GM23338 (cell line): ENCODE results near the gene SRP54. TPM values are rescaled to one million over a fixed set of nuclear protein-coding genes. Genes with fewer than 3 reads are reported as not detected.

ENCODE experiments used
- ATAC-seq: fragments of 200-7000 bp; cut with Tn5 transposase; 3 replicates; pipeline ENCODE4 v1.9.1; 2020
- DNase-seq: peaks from one replicate; pipeline ENCODE4 v3.0.0-alpha.2; 2015; ENCODE audit warnings: low spot score
- H2AFZ ChIP-seq: fragments of 200-600 bp; sonication (generic); 2 replicates; pipeline ENCODE4 v1.8.0; 2016; ENCODE audit warnings: antibody characterized with exemption, mild to moderate bottlenecking, moderate library complexity
- H3F3A ChIP-seq: fragments of 200-600 bp; sonication (generic); replicated peaks from 2 replicates; pipeline ENCODE4 v1.8.0; 2017; ENCODE audit warnings: antibody characterized with exemption, mixed run types, low read depth
- H3K27ac ChIP-seq: fragments of 200-600 bp; sonication (generic); 2 replicates; pipeline ENCODE4 v1.6.1; 2016; ENCODE audit warnings: low read depth
- H3K27me3 ChIP-seq: fragments of 200-600 bp; sonication (generic); 2 replicates; pipeline ENCODE4 v1.8.0; 2016; ENCODE audit warnings: mild to moderate bottlenecking, mixed run types, moderate library complexity; ENCODE audit not compliant: insufficient read depth
- H3K36me3 ChIP-seq: fragments of 200-600 bp; sonication (generic); 2 replicates; pipeline ENCODE4 v1.8.0; 2016; ENCODE audit warnings: mild to moderate bottlenecking; ENCODE audit not compliant: insufficient read depth
- H3K4me1 ChIP-seq: fragments of 200-600 bp; sonication (generic); 2 replicates; pipeline ENCODE4 v1.8.0; 2016; ENCODE audit warnings: mild to moderate bottlenecking, moderate library complexity; ENCODE audit not compliant: insufficient read depth
- H3K4me2 ChIP-seq: fragments of 200-600 bp; sonication (generic); 2 replicates; pipeline ENCODE4 v1.7.1; 2017; ENCODE audit warnings: mixed run types
- H3K4me3 ChIP-seq: fragments of 200-600 bp; sonication (generic); 2 replicates; pipeline ENCODE4 v1.6.1; 2016; ENCODE audit warnings: mixed run types
- H3K79me2 ChIP-seq: fragments of 200-600 bp; sonication (generic); replicated peaks from 2 replicates; pipeline ENCODE4 v1.8.0; 2017; ENCODE audit warnings: mild to moderate bottlenecking; ENCODE audit not compliant: insufficient read depth
- H3K9me2 ChIP-seq: fragments of 200-600 bp; sonication (generic); 2 replicates; pipeline ENCODE4 v1.8.0; 2017; ENCODE audit not compliant: insufficient read depth
- H4K20me1 ChIP-seq: fragments of 200-600 bp; sonication (generic); replicated peaks from 2 replicates; pipeline ENCODE4 v1.8.0; 2017; ENCODE audit warnings: mild to moderate bottlenecking; ENCODE audit not compliant: insufficient read depth
- H3K27ac Mint-ChIP-seq: 2 replicates; pipeline ENCODE4 v1.8.0; 2020; ENCODE audit warnings: inconsistent platforms, mild to moderate bottlenecking, moderate library complexity, mixed read lengths
- H3K27me3 Mint-ChIP-seq: 3 replicates; pipeline ENCODE4 v1.8.0; 2022; ENCODE audit warnings: low read depth, mild to moderate bottlenecking, moderate library complexity, mixed read lengths, inconsistent platforms; ENCODE audit not compliant: insufficient read depth, poor library complexity
- H3K36me3 Mint-ChIP-seq: 3 replicates; pipeline ENCODE4 v1.8.0; 2021; ENCODE audit warnings: low read depth, mild to moderate bottlenecking, inconsistent platforms, moderate library complexity, mixed read lengths
- H3K4me1 Mint-ChIP-seq: 3 replicates; pipeline ENCODE4 v1.8.0; 2020; ENCODE audit warnings: mild to moderate bottlenecking, inconsistent platforms, mixed read lengths
- H3K4me3 Mint-ChIP-seq: 3 replicates; pipeline ENCODE4 v1.8.0; 2021; ENCODE audit warnings: moderate library complexity, mild to moderate bottlenecking, inconsistent platforms, mixed read lengths
- H3K9me3 Mint-ChIP-seq: 3 replicates; pipeline ENCODE4 v1.8.0; 2020; ENCODE audit warnings: moderate library complexity, mild to moderate bottlenecking, inconsistent platforms, mixed read lengths
- EZH2 ChIP-seq: fragments of 200-600 bp; sonication (generic); IDR thresholded peaks from one replicate; pipeline ENCODE4 v1.8.0; 2017; ENCODE audit warnings: antibody characterized with exemption, mild to moderate bottlenecking, low read depth; ENCODE audit not compliant: unreplicated experiment
- EZH2phosphoT487 ChIP-seq: fragments of 200-600 bp; sonication (generic); IDR thresholded peaks from one replicate; pipeline ENCODE4 v1.8.1; 2018; ENCODE audit warnings: antibody characterized with exemption; ENCODE audit not compliant: unreplicated experiment
- NANOG ChIP-seq: IDR thresholded peaks from 2 replicates; pipeline ENCODE4 v1.6.1; 2016; ENCODE audit warnings: antibody characterized with exemption, borderline replicate concordance
- POLR2AphosphoS5 ChIP-seq: IDR thresholded peaks from 2 replicates; pipeline ENCODE4 v1.6.1; 2016; ENCODE audit warnings: antibody characterized with exemption, low read depth
- STAT1 ChIP-seq: IDR thresholded peaks from one replicate; pipeline ENCODE4 v1.6.1; 2016; ENCODE audit warnings: antibody characterized with exemption; ENCODE audit not compliant: unreplicated experiment
- ZNF114 ChIP-seq: fragments of 250-450 bp; sonication (Bioruptor Pico); IDR thresholded peaks from 2 replicates; pipeline ENCODE4 v1.5.0; 2020; ENCODE audit warnings: mild to moderate bottlenecking, moderate library complexity
- ZNF331 ChIP-seq: fragments of 250-450 bp; sonication (Bioruptor Pico); IDR thresholded peaks from 2 replicates; pipeline ENCODE4 v1.5.0; 2020; ENCODE audit warnings: low read depth, mild to moderate bottlenecking, moderate library complexity
- polyA plus RNA-seq: library from polyadenylated mRNA; unstranded; fragments of >200 nt; fragmentation: Nextera tagmentation; extraction: Ambion mirVana; gene quantifications from 2 replicates; pipeline ENCODE4 v1.2.1, GENCODE V29; 2016
- total RNA-seq: library from RNA; depleted of rRNA; stranded (reverse); fragments of >200 nt; shearing (Covaris generic); gene quantifications from 2 replicates; pipeline ENCODE4 v1.2.3, GENCODE V29; 2014
- TF ChIP-seq, protein P1 (sequence below): IDR thresholded peaks from one replicate; pipeline ENCODE4 v1.6.1; 2018; ENCODE audit warnings: antibody characterized with exemption; ENCODE audit not compliant: unreplicated experiment
- TF ChIP-seq, protein P2 (sequence below): fragments of 250-450 bp; sonication (Bioruptor Pico); IDR thresholded peaks from 2 replicates; pipeline ENCODE4 v1.5.0; 2020; ENCODE audit warnings: mild to moderate bottlenecking, moderate library complexity

The SRP54 gene
- total and polyA plus RNA-seq, 2 experiments from 2014 or later: 60.4 to 77.5 TPM

DNA sequence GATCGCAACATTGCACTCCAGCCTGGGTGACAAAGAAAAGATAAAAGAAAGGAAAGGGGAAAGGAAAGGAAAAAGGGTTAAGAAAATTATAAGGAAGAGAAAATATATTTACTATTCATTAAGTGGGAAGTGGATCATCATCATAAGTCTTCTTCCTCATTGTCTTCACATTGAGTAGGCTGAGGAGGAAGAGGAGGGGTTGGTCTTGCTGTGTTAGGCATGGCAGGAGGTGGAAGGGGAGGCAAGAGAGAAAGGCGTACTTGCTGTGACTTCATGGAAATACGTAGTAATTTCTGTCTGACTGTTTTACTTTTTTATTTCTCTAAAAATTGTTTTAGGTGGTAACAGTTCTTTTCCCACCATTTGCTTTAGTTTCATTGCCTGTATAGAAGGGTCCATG is 89.4 kb downstream of the SRP54 start:
- Histone ChIP-seq H4K20me1 (no peaks in the 10 kb centered on the region), H3K36me3 (no peaks in the 10 kb centered on the region; the same call in 1 of the 2 replicates), H3K27ac (no peak overlapping the region), H3F3A (no peaks in the 10 kb centered on the region), H3K9me2 (no peaks in the 10 kb centered on the region), H2AFZ (no peak overlapping the region), H3K4me3 (no peak overlapping the region), H3K79me2 (no peaks in the 10 kb centered on the region), H3K27me3 (no peaks in the 10 kb centered on the region), H3K4me2 (no peak overlapping the region), H3K4me1 (no peaks in the 10 kb centered on the region)
- DNase-seq: no peak
- Mint-ChIP-seq H3K4me1 (no peaks in the 10 kb centered on the region), H3K9me3 (peaks cover 3% of the 10 kb centered on the region; the same call in 1 of the 3 replicates), H3K36me3 (peaks cover 25% of the 10 kb centered on the region), H3K4me3 (no peak overlapping the region), H3K27me3 (peaks cover 2% of the 10 kb centered on the region), H3K27ac (no peak overlapping the region)
- TF ChIP-seq, protein P1, sequence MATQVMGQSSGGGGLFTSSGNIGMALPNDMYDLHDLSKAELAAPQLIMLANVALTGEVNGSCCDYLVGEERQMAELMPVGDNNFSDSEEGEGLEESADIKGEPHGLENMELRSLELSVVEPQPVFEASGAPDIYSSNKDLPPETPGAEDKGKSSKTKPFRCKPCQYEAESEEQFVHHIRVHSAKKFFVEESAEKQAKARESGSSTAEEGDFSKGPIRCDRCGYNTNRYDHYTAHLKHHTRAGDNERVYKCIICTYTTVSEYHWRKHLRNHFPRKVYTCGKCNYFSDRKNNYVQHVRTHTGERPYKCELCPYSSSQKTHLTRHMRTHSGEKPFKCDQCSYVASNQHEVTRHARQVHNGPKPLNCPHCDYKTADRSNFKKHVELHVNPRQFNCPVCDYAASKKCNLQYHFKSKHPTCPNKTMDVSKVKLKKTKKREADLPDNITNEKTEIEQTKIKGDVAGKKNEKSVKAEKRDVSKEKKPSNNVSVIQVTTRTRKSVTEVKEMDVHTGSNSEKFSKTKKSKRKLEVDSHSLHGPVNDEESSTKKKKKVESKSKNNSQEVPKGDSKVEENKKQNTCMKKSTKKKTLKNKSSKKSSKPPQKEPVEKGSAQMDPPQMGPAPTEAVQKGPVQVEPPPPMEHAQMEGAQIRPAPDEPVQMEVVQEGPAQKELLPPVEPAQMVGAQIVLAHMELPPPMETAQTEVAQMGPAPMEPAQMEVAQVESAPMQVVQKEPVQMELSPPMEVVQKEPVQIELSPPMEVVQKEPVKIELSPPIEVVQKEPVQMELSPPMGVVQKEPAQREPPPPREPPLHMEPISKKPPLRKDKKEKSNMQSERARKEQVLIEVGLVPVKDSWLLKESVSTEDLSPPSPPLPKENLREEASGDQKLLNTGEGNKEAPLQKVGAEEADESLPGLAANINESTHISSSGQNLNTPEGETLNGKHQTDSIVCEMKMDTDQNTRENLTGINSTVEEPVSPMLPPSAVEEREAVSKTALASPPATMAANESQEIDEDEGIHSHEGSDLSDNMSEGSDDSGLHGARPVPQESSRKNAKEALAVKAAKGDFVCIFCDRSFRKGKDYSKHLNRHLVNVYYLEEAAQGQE: no peak
- TF ChIP-seq EZH2 (no peak), ZNF114 (CRISPR knock-in tag) (no peak)
- ATAC-seq: no peak

DNA sequence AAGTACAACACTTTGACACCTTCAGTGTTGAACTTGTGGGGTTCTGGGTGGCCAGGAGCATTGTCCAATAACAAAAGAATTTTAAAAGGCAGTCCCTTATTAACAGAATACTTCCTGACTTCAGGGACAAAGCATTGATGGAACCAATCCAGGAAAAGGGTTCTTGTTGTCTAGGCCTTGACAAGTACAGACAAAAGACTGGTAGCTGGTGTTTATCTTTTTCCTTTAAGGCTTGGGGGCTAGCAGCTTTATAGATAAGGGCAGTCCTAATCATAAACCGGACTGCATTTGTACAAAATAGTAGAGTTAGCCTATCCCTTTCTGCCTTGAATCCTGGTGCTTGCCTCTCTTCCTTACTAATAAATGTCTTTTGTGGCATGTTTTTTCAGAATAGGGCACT is 90.7 kb downstream of the SRP54 start:
- H3K36me3 ChIP-seq: no peaks in the 10 kb centered on the region
- Mint-ChIP-seq H3K27ac (no peak overlapping the region), H3K9me3 (peaks cover 3% of the 10 kb centered on the region; the same call in 1 of the 3 replicates), H3K4me1 (no peaks in the 10 kb centered on the region), H3K36me3 (peaks cover 22% of the 10 kb centered on the region), H3K27me3 (peaks cover 2% of the 10 kb centered on the region), H3K4me3 (no peak overlapping the region)
- H3K27me3 ChIP-seq: no peaks in the 10 kb centered on the region
- no peak for ATAC-seq
- no peak overlapping the region for H3K4me2 ChIP-seq
- no peaks in the 10 kb centered on the region for H3K79me2 ChIP-seq
- no peaks in the 10 kb centered on the region for H3F3A ChIP-seq
- no peak overlapping the region for H3K27ac ChIP-seq
- no peaks in the 10 kb centered on the region for H3K9me2 ChIP-seq
- no peak for DNase-seq
- H3K4me3 ChIP-seq: no peak overlapping the region
- no peaks in the 10 kb centered on the region for H3K4me1 ChIP-seq
- H4K20me1 ChIP-seq: no peaks in the 10 kb centered on the region
- no peak overlapping the region for H2AFZ ChIP-seq
- TF ChIP-seq POLR2AphosphoS5 (no peak), EZH2phosphoT487 (no peak), ZNF331 (no peak), STAT1 (no peak), NANOG (no peak)
- TF ChIP-seq, protein P1: no peak
- TF ChIP-seq, protein P2, sequence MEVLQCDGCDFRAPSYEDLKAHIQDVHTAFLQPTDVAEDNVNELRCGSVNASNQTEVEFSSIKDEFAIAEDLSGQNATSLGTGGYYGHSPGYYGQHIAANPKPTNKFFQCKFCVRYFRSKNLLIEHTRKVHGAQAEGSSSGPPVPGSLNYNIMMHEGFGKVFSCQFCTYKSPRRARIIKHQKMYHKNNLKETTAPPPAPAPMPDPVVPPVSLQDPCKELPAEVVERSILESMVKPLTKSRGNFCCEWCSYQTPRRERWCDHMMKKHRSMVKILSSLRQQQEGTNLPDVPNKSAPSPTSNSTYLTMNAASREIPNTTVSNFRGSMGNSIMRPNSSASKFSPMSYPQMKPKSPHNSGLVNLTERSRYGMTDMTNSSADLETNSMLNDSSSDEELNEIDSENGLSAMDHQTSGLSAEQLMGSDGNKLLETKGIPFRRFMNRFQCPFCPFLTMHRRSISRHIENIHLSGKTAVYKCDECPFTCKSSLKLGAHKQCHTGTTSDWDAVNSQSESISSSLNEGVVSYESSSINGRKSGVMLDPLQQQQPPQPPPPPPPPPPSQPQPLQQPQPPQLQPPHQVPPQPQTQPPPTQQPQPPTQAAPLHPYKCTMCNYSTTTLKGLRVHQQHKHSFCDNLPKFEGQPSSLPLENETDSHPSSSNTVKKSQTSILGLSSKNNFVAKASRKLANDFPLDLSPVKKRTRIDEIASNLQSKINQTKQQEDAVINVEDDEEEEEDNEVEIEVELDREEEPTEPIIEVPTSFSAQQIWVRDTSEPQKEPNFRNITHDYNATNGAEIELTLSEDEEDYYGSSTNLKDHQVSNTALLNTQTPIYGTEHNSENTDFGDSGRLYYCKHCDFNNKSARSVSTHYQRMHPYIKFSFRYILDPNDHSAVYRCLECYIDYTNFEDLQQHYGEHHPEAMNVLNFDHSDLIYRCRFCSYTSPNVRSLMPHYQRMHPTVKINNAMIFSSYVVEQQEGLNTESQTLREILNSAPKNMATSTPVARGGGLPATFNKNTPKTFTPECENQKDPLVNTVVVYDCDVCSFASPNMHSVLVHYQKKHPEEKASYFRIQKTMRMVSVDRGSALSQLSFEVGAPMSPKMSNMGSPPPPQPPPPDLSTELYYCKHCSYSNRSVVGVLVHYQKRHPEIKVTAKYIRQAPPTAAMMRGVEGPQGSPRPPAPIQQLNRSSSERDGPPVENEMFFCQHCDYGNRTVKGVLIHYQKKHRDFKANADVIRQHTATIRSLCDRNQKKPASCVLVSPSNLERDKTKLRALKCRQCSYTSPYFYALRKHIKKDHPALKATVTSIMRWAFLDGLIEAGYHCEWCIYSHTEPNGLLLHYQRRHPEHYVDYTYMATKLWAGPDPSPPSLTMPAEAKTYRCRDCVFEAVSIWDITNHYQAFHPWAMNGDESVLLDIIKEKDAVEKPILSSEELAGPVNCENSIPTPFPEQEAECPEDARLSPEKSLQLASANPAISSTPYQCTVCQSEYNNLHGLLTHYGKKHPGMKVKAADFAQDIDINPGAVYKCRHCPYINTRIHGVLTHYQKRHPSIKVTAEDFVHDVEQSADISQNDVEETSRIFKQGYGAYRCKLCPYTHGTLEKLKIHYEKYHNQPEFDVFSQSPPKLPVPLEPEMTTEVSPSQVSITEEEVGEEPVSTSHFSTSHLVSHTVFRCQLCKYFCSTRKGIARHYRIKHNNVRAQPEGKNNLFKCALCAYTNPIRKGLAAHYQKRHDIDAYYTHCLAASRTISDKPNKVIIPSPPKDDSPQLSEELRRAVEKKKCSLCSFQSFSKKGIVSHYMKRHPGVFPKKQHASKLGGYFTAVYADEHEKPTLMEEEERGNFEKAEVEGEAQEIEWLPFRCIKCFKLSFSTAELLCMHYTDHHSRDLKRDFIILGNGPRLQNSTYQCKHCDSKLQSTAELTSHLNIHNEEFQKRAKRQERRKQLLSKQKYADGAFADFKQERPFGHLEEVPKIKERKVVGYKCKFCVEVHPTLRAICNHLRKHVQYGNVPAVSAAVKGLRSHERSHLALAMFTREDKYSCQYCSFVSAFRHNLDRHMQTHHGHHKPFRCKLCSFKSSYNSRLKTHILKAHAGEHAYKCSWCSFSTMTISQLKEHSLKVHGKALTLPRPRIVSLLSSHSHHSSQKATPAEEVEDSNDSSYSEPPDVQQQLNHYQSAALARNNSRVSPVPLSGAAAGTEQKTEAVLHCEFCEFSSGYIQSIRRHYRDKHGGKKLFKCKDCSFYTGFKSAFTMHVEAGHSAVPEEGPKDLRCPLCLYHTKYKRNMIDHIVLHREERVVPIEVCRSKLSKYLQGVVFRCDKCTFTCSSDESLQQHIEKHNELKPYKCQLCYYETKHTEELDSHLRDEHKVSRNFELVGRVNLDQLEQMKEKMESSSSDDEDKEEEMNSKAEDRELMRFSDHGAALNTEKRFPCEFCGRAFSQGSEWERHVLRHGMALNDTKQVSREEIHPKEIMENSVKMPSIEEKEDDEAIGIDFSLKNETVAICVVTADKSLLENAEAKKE (CRISPR knock-in tag): no peak
